OCI-LY3 (cell line): ENCODE results near the gene PDX1.
A peak's percentile ranks its signal among the peaks of the same experiment; 100 is the strongest.

Source experiments
- H2AFZ ChIP-seq: fragments of 200-600, 300-600 bp; shearing (Covaris generic); 2 replicates; pipeline ENCODE4 v1.6.0; 2014; ENCODE audit warnings: antibody characterized with exemption, low read depth, low read length
- H3K27ac ChIP-seq: fragments of 200-600, 300-600 bp; sonication (generic); 2 replicates; pipeline ENCODE4 v1.5.1; 2014; ENCODE audit warnings: mild to moderate bottlenecking, low read length, moderate library complexity, mixed read lengths
- H3K27me3 ChIP-seq: fragments of 200-600, 300-600 bp; sonication (generic); 2 replicates; pipeline ENCODE4 v1.6.1; 2014; ENCODE audit warnings: low read depth, low read length, mixed read lengths
- H3K36me3 ChIP-seq: fragments of 200-600, 300-600 bp; sonication (generic); replicated peaks from 2 replicates; pipeline ENCODE3; 2014; ENCODE audit warnings: low read depth, low read length, mixed read lengths
- H3K4me1 ChIP-seq: fragments of 300-600, 200-600 bp; sonication (generic); 2 replicates; pipeline ENCODE4 v1.6.1; 2014; ENCODE audit warnings: low read length, mixed read lengths
- H3K4me2 ChIP-seq: fragments of 200-600, 300-600 bp; sonication (generic); 2 replicates; pipeline ENCODE4 v1.6.1; 2014; ENCODE audit warnings: low read length, mixed read lengths
- H3K4me3 ChIP-seq: fragments of 300-600, 200-600 bp; sonication (generic); 2 replicates; pipeline ENCODE4 v1.5.1; 2014; ENCODE audit warnings: antibody characterized with exemption, mild to moderate bottlenecking, low read length, moderate library complexity
- H3K79me2 ChIP-seq: fragments of 300-600, 200-600 bp; shearing (Covaris generic); 2 replicates; pipeline ENCODE4 v1.6.1; 2014; ENCODE audit warnings: mild to moderate bottlenecking, low read length, mixed read lengths
- H3K9ac ChIP-seq: fragments of 300-600, 200-600 bp; shearing (Covaris generic); 2 replicates; pipeline ENCODE4 v1.6.0; 2014; ENCODE audit warnings: mild to moderate bottlenecking, low read length, moderate library complexity
- H3K9me3 ChIP-seq: fragments of 200-600, 300-600 bp; shearing (Covaris generic); 2 replicates; pipeline ENCODE4 v1.6.1; 2014; ENCODE audit warnings: low read length, mixed read lengths; ENCODE audit not compliant: insufficient read depth
- H4K20me1 ChIP-seq: fragments of 200-600, 300-600 bp; sonication (generic); 2 replicates; pipeline ENCODE4 v1.6.1; 2016; ENCODE audit warnings: low read length, mixed read lengths; ENCODE audit not compliant: insufficient read depth
- CTCF ChIP-seq: fragments of 200-600, 300-600 bp; sonication (generic); IDR thresholded peaks from 2 replicates; pipeline ENCODE4 v1.5.1; 2014; ENCODE audit warnings: antibody characterized with exemption, low read length, low read depth
- EZH2phosphoT487 ChIP-seq: fragments of 200-600 bp; shearing (Covaris generic); IDR thresholded peaks from 2 replicates; pipeline ENCODE4 v1.6.1; 2018; ENCODE audit warnings: antibody characterized with exemption, mixed run types, low read depth

Gene PDX1

GRCh38 chr13:27952876-27953675 lies 33.3 kb downstream of the PDX1 start:
- H3K4me2 ChIP-seq, result peak overlapping the region; percentile 75
- peak overlapping the region; percentile 91 for H2AFZ ChIP-seq
- H3K27ac ChIP-seq, result no peak overlapping the region
- no peaks in the 10 kb centered on the region for H3K36me3 ChIP-seq
- H3K9ac ChIP-seq, result peak overlapping the region; percentile 71
- TF ChIP-seq EZH2phosphoT487, result no peak
- TF ChIP-seq CTCF, result no peak
- H4K20me1 ChIP-seq, result no peaks in the 10 kb centered on the region
- H3K27me3 ChIP-seq, result no peaks in the 10 kb centered on the region
- peak overlapping the region; percentile 76 for H3K4me3 ChIP-seq
- peaks cover 4% of the 10 kb centered on the region; the same call in 1 of the 2 replicates for H3K4me1 ChIP-seq
- no peaks in the 10 kb centered on the region for H3K79me2 ChIP-seq
- no peaks in the 10 kb centered on the region for H3K9me3 ChIP-seq

- Histone ChIP-seq H2AFZ (peak overlapping the region; percentile 91), H3K79me2 (no peaks in the 10 kb centered on the region), H4K20me1 (no peaks in the 10 kb centered on the region), H3K27me3 (no peaks in the 10 kb centered on the region), H3K36me3 (no peaks in the 10 kb centered on the region), H3K9ac (peak overlapping the region; percentile 71), H3K4me1 (peaks cover 4% of the 10 kb centered on the region; the same call in 1 of the 2 replicates), H3K4me3 (peak overlapping the region; percentile 76), H3K27ac (peak overlapping the region; percentile 20; the same call in 1 of the 2 replicates), H3K9me3 (no peaks in the 10 kb centered on the region), H3K4me2 (peak overlapping the region; percentile 75)
- TF ChIP-seq CTCF, result peak; percentile 58
- no peak for TF ChIP-seq EZH2phosphoT487
These were observed 34.0 kb downstream of the PDX1 start for GRCh38 chr13:27953676-27954405.

GRCh38 chr13:27954406-27954851 lies 34.6 kb downstream of the PDX1 start:
- TF ChIP-seq EZH2phosphoT487 (no peak), CTCF (no peak)
- Histone ChIP-seq H4K20me1 (no peaks in the 10 kb centered on the region), H3K9ac (no peak overlapping the region), H3K27ac (no peak overlapping the region), H3K4me2 (peak overlapping the region; percentile 75; the same call in 1 of the 2 replicates), H3K9me3 (no peaks in the 10 kb centered on the region), H3K4me1 (peaks cover 4% of the 10 kb centered on the region; the same call in 1 of the 2 replicates), H2AFZ (no peak overlapping the region), H3K4me3 (no peak overlapping the region), H3K36me3 (no peaks in the 10 kb centered on the region), H3K27me3 (no peaks in the 10 kb centered on the region), H3K79me2 (no peaks in the 10 kb centered on the region)

- Histone ChIP-seq H3K79me2 (no peaks in the 10 kb centered on the region), H3K9me3 (no peaks in the 10 kb centered on the region), H3K9ac (no peak overlapping the region), H3K4me2 (no peak overlapping the region), H3K36me3 (no peaks in the 10 kb centered on the region), H2AFZ (no peak overlapping the region), H3K4me1 (peaks cover 4% of the 10 kb centered on the region; the same call in 1 of the 2 replicates), H3K4me3 (no peak overlapping the region), H3K27ac (no peak overlapping the region), H4K20me1 (no peaks in the 10 kb centered on the region), H3K27me3 (no peaks in the 10 kb centered on the region)
- TF ChIP-seq CTCF (no peak), EZH2phosphoT487 (no peak)
These were observed 35.3 kb downstream of the PDX1 start for GRCh38 chr13:27955014-27955591.
